Myocyte (in vitro differentiated cells): ENCODE results near the gene RNF213. TPM values are rescaled to one million over a fixed set of nuclear protein-coding genes. Genes with fewer than 3 reads are reported as not detected.
"Not testable (repeated sequence)": the region's sequence is repeated elsewhere in the genome, so short reads cannot be mapped to it uniquely, and the experiment has no call there.

ENCODE experiments used
- DNase-seq: peaks from one replicate; pipeline ENCODE4 v3.0.0-alpha.2; 2012; ENCODE audit warnings: low read depth
- total RNA-seq: library from RNA; depleted of rRNA; stranded (reverse); fragments of >200 nt; gene quantifications from 2 replicates; pipeline ENCODE4 v1.2.3, GENCODE V29; 2014

The RNF213 gene
- total RNA-seq, 1 donor from 2014 or later = 39.0 TPM

DNA sequence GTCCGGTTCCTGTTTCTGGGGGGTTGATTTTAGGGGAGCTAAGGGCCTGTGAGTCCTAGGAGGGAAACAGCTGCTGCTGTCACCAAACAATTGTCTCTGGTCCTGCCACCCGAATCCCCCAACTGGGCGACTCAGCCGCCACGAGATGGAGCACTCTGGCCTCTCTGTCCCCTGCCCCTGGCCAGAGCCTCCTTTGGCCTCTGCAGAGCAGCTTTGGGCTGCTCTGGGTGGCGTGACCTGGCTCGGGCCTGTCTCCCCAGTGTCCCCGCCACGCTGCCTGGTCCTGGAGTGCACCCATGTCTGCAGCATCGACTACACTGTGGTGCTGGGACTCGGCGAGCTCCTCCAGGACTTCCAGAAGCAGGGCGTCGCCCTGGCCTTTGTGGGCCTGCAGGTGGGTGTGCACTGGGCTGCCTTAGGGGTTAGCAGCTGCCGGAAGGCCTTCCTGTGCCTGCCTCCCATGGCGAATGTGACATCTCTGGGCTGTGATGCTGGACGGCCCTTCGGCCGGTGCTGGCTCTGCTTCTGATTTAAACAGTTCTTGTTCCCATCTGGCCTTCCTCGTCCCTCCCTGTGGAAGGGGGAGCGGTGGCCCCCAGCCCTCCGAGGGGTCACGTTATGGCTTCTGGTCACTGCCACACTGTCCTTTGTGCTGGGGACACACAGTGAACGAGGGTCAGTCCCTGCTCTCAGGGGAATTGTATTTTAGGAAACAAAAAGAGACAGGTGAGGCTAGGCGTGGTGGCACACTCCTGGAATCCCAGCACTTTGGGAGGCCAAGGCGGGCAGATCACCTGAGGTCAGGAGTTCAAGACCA, 11.6 kb upstream of the RNF213 start:
- no peak for DNase-seq

DNA sequence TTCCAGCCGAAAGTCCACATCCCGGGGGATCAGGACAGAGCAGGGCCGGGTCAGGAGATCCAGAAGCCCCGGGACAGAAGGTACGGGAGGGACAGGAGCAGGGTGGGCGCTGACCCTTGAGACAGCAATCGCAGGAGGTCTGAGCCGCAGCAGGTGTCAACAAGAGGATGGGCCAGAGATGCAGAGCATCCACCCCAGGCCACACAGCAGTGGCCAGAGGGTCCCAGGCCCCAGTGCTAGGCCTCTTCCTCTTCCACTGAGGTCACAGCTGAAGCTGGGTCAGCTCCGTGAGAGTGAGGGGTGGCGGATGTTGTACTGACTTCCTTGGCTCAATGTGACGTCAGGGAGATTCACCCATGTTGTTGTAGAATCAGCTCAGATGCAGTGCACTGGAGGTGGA, 8.7 kb upstream of the RNF213 start:
- no peak for DNase-seq

- DNase-seq = no peak
Observed at GRCh38 chr17:80252871-80253270, 7.8 kb upstream of the RNF213 start.

GRCh38 chr17:80253631-80254395, 6.8 kb upstream of the RNF213 start:
- no peak for DNase-seq

GRCh38 chr17:80254396-80255251, 6.0 kb upstream of the RNF213 start:
- peak; percentile 79 for DNase-seq

DNA sequence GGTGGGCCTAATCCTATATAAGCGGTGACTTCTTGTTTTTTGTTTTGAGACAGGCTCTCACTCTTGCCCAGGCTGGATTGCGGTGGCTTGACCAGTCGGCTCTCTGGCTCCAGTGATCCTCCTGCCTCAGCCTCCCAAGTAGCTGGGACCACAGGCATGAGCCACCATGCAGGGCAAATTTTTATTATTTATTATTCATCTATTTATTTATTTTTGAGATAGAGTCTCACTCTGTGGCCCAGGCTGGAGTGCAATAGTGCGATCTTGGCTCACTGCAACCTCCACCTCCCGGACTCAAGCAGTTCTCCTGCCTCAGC, 4.7 kb upstream of the RNF213 start:
- no peak for DNase-seq

DNA sequence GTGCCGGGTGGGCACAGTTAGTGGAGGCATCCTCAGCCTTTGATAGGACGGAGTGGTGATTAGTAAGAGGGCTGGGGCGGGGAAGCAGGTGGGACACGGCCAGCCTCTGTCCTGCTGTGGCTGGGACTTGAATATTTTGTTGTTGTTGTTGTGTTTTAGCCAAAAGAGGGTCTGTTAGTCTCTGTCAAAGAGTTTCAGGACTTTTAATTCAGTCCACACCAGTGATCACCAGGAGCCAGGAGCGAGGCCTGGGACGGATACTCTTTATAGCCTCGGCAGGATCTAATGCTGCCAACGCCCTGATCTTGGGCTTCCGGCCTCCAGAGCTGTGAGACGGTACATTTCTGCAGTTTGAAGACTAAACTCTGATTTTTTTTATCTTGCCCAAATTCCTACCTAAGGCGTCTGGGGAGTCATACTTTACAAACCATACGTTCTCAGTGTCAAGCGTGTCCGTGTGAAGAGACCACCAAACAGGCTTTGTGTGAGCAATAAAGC, 2.9 kb upstream of the RNF213 start:
- DNase-seq = no peak

- DNase-seq = not testable (repeated sequence)
Observed at GRCh38 chr17:80258296-80258695, 2.4 kb upstream of the RNF213 start.

DNA sequence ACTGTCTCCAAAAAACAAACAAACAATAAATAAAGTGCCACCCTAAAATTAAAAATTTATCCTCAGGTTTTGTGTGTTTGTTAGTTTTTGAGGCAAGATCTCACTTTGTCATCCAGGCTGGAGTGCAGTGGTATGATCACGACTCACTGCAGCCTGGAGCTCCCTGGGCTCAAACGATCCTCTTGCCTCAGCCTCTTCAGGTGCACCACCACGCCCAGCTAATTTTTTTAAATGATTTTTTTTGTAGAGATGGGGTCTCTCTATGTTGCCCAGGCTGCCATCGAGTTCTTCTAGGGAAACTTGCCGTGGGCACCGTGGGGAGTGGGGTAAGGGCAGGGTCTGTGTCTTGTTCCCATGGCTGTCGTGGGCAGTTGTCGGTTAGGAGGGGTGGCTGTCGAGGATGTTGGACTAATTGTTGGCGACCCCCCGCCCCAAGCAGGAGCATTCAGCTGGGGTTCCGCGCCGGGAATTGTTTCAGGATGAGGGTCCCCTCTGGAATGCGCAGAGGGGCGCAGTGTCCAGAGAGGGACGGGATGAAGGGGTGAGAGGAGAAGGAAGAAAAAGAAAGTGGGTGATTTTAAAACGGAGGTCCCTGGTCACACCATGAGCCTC, 1.1 kb upstream of the RNF213 start:
- no peak for DNase-seq

DNA sequence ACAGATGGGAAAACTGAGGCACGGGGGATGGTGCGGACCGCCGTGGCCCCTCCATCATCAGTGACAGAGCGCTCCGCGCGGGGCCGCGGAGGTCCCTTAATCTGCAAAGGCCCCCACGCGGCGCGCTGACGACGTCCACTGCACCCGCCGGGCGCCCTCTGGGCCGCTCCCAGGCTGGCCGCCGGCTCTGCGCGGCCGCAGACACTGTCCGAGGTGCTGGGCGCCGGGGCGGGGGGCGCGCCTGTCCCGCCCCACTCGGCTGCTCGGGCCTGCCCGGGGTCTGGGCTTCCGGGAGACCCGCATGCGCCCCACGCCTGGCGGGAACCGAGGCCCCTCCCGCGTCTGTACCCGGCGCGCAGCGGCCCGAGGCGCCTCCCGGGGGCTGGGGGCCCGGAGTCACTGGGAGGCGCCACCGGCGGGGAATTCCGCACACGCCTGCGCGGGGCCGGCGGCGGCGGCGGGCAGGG, 550 bp upstream of the RNF213 start:
- DNase-seq = peak; percentile 74

GRCh38 chr17:80261159-80261894, 675 bp downstream of the RNF213 start:
- DNase-seq = peak; percentile 57

GRCh38 chr17:80261895-80262279, 1.2 kb downstream of the RNF213 start:
- no peak for DNase-seq

DNA sequence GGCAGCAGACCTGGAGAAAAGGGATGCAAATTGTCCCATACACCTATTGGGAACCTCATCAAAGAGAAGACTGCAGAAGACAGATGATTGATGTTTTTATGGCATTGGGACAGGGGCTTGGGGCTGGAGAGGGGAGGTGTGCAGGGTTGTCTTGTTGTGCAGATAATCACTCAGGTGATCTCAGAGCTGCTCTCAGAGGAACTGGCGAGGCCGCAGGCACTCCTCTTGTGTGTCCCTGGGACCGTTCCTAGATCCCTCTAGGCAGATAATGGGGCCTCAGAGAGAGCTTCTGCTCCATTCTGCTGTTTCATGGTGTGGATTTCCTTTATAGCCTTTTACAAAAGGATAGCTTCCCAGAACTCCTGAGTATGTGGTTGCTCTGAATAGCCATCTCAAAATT, 1.6 kb downstream of the RNF213 start:
- no peak for DNase-seq

- peak; percentile 30 for DNase-seq
Observed at GRCh38 chr17:80262775-80263244, 2.2 kb downstream of the RNF213 start.

DNA sequence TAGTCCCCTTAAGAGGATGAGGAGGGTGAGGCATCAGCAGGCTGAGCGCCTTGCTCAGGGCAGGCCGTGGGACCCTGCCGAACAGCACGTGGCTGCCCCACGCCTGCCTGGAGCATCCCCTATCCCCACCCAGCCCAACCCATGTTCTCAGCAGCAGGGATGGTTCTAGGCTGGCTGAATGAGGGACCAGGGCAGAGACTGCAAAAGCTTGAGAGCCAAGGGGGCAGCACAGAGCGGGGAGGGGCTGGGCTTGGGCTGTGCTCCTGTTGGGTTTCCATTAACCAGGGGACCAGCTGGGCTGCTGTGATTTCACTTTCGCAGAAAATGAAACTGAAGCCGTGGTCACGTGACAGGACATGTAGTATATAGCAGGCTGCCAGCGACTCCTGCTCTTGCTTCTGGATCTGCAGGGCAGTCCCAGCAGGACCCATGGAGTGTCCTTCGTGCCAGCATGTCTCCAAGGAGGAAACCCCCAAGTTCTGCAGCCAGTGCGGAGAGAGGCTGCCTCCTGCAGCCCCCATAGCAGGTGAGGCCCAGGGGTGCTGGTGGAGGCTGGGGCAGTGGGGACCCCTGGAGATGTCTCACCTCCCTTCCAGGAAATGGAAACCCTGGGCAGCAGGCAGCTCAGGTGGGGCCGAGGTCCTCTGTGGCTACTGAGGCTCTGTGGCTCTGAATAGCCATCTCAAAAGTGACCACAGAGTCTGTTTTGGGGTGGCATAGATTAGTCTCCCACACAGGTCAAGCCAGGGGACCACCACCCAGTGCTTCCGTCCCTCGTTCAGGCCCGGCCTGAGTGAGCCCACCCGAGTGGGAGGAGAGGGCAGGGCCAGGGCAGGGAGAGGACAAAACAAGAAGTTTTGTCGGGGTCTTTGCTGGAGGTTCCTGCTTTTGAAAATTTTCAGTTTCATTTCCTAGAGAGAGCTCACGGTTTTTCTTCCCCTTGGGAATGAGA, 2.9 kb downstream of the RNF213 start:
- DNase-seq = peak; percentile 86

- no peak for DNase-seq
Observed at GRCh38 chr17:80264205-80265075, 3.8 kb downstream of the RNF213 start.

GRCh38 chr17:80265205-80266068, 4.8 kb downstream of the RNF213 start:
- DNase-seq = no peak
